ENCODE data around the gene MAML1.
"Not testable (repeated sequence)": the region's sequence is repeated elsewhere in the genome, so short reads cannot be mapped to it uniquely, and the experiment has no call there.

Gene MAML1

GRCh38 chr5:179732412-179732917 lies at the start of gene MAML1:
MAML1 (plus strand) TSS chr5:179732822; CDS start chr5:179733113, 291 bp downstream.
- DNase-seq (peak; percentile 100), ATAC-seq (replicated peaks) (peak; percentile 94 to 95)
- no peaks in the 10 kb centered on the region for H3K27me3 Mint-ChIP-seq
- peaks cover 20 to 47% of the 10 kb centered on the region in 2 donors for H3K4me1 Mint-ChIP-seq
- peak within 1 kb of the TSS; percentile 93 for H3K27ac Mint-ChIP-seq
- peaks cover 25 to 39% of the 10 kb centered on the region in 2 donors for H3K36me3 Mint-ChIP-seq
- H3K4me3 Mint-ChIP-seq, result peak within 1 kb of the TSS; percentile 87 to 92
- no peaks in the 10 kb centered on the region for H3K9me3 Mint-ChIP-seq

- H3K4me1 Mint-ChIP-seq; H3K9me3 Mint-ChIP-seq; H3K36me3 Mint-ChIP-seq; H3K27ac Mint-ChIP-seq; DNase-seq; H3K4me3 Mint-ChIP-seq; H3K27me3 Mint-ChIP-seq; ATAC-seq (replicated peaks): not testable (repeated sequence)
Observed at GRCh38 chr5:179689212-179689611, 43.4 kb upstream of the MAML1 start.

- Mint-ChIP-seq H3K9me3 (no peaks in the 10 kb centered on the region), H3K27ac (no peak overlapping the region), H3K27me3 (no peaks in the 10 kb centered on the region), H3K4me3 (no peak overlapping the region), H3K36me3 (peaks cover 0 to 4% of the 10 kb centered on the region in 2 donors), H3K4me1 (peaks cover 6 to 19% of the 10 kb centered on the region in 2 donors)
- DNase-seq (no peak), ATAC-seq (replicated peaks) (no peak)
Observed at GRCh38 chr5:179694561-179694960, 38.1 kb upstream of the MAML1 start.

- ATAC-seq (replicated peaks) (no peak), DNase-seq (no peak)
- Mint-ChIP-seq H3K9me3 (no peaks in the 10 kb centered on the region), H3K36me3 (peaks cover 2 to 13% of the 10 kb centered on the region in 2 donors), H3K27ac (no peak overlapping the region), H3K27me3 (no peaks in the 10 kb centered on the region), H3K4me3 (no peak overlapping the region), H3K4me1 (peaks cover 13 to 29% of the 10 kb centered on the region in 2 donors)
Observed at GRCh38 chr5:179696603-179697002, 36.0 kb upstream of the MAML1 start.

GRCh38 chr5:179697108-179697507 lies 35.5 kb upstream of the MAML1 start:
- DNase-seq (no peak), ATAC-seq (replicated peaks) (no peak)
- Mint-ChIP-seq H3K27ac (no peak overlapping the region), H3K9me3 (no peaks in the 10 kb centered on the region), H3K4me1 (peaks cover 13 to 33% of the 10 kb centered on the region in 2 donors), H3K36me3 (peaks cover 2 to 15% of the 10 kb centered on the region in 2 donors), H3K27me3 (no peaks in the 10 kb centered on the region), H3K4me3 (peak overlapping the region in 1 of 2 donors; percentile 97)

- DNase-seq; H3K9me3 Mint-ChIP-seq; ATAC-seq (replicated peaks); H3K27me3 Mint-ChIP-seq: not testable (repeated sequence)
- Mint-ChIP-seq H3K4me3 (peak overlapping the region; percentile 97 to 98), H3K36me3 (peaks cover 5 to 20% of the 10 kb centered on the region in 2 donors), H3K27ac (peak overlapping the region; percentile 100), H3K4me1 (peaks cover 16 to 37% of the 10 kb centered on the region in 2 donors)
Observed at GRCh38 chr5:179697543-179697942, 35.1 kb upstream of the MAML1 start.

- peaks cover 17 to 44% of the 10 kb centered on the region in 2 donors for H3K4me1 Mint-ChIP-seq
- H3K36me3 Mint-ChIP-seq, result peaks cover 12 to 25% of the 10 kb centered on the region in 2 donors
- peak overlapping the region; percentile 100 for H3K27ac Mint-ChIP-seq
- no peaks in the 10 kb centered on the region for H3K9me3 Mint-ChIP-seq
- ATAC-seq (replicated peaks) (peak; percentile 88 to 92), DNase-seq (peak; percentile 99)
- H3K4me3 Mint-ChIP-seq, result peak overlapping the region; percentile 97 to 98
- H3K27me3 Mint-ChIP-seq, result no peaks in the 10 kb centered on the region
Observed at GRCh38 chr5:179697993-179698934, 34.4 kb upstream of the MAML1 start.

- peaks cover 25 to 52% of the 10 kb centered on the region in 2 donors for H3K4me1 Mint-ChIP-seq
- H3K4me3 Mint-ChIP-seq, result peak within 1 kb of the TSS; percentile 97 to 98
- no peak for DNase-seq
- ATAC-seq (replicated peaks), result peak; percentile 6 to 12
- H3K9me3 Mint-ChIP-seq, result no peaks in the 10 kb centered on the region
- H3K36me3 Mint-ChIP-seq, result peaks cover 20 to 34% of the 10 kb centered on the region in 2 donors
- H3K27ac Mint-ChIP-seq, result peak within 1 kb of the TSS; percentile 100
- H3K27me3 Mint-ChIP-seq, result no peaks in the 10 kb centered on the region
Observed at GRCh38 chr5:179698935-179699615, 33.5 kb upstream of the MAML1 start, which contains the start of gene CANX. CANX (plus strand) TSS chr5:179698967; CDS start chr5:179705682, 6,715 bp downstream.

- peaks cover 20 to 31% of the 10 kb centered on the region in 2 donors for H3K36me3 Mint-ChIP-seq
- H3K27me3 Mint-ChIP-seq, result no peaks in the 10 kb centered on the region
- DNase-seq (peak; percentile 51), ATAC-seq (replicated peaks) (peak; percentile 23 to 41)
- H3K4me3 Mint-ChIP-seq, result peak overlapping the region; percentile 97 to 98
- H3K27ac Mint-ChIP-seq, result peak overlapping the region; percentile 100
- H3K4me1 Mint-ChIP-seq, result peaks cover 25 to 57% of the 10 kb centered on the region in 2 donors
- H3K9me3 Mint-ChIP-seq, result no peaks in the 10 kb centered on the region
Observed at GRCh38 chr5:179699616-179700237, 32.9 kb upstream of the MAML1 start.

GRCh38 chr5:179700401-179700918 lies 32.2 kb upstream of the MAML1 start:
- Mint-ChIP-seq H3K9me3 (no peaks in the 10 kb centered on the region), H3K36me3 (peaks cover 21 to 36% of the 10 kb centered on the region in 2 donors), H3K27me3 (no peaks in the 10 kb centered on the region), H3K4me3 (peak overlapping the region; percentile 97 to 98), H3K4me1 (peaks cover 25 to 57% of the 10 kb centered on the region in 2 donors), H3K27ac (no peak overlapping the region)
- DNase-seq, result no peak
- ATAC-seq (replicated peaks), result no peak

- H3K9me3 Mint-ChIP-seq, result no peaks in the 10 kb centered on the region
- peaks cover 0 to 2% of the 10 kb centered on the region in 2 donors for H3K4me1 Mint-ChIP-seq
- H3K36me3 Mint-ChIP-seq, result peaks cover 24 to 32% of the 10 kb centered on the region in 2 donors
- no peak overlapping the region for H3K4me3 Mint-ChIP-seq
- DNase-seq (no peak), ATAC-seq (replicated peaks) (no peak)
- no peak overlapping the region for H3K27ac Mint-ChIP-seq
- H3K27me3 Mint-ChIP-seq, result no peaks in the 10 kb centered on the region
Observed at GRCh38 chr5:179716286-179716685, 16.3 kb upstream of the MAML1 start.

GRCh38 chr5:179720222-179720621 lies 12.4 kb upstream of the MAML1 start:
- no peak overlapping the region for H3K4me3 Mint-ChIP-seq
- DNase-seq, result no peak
- H3K4me1 Mint-ChIP-seq, result peaks cover 2 to 5% of the 10 kb centered on the region in 2 donors
- no peak overlapping the region for H3K27ac Mint-ChIP-seq
- peaks cover 34 to 51% of the 10 kb centered on the region in 2 donors for H3K36me3 Mint-ChIP-seq
- no peaks in the 10 kb centered on the region for H3K9me3 Mint-ChIP-seq
- no peaks in the 10 kb centered on the region for H3K27me3 Mint-ChIP-seq
- ATAC-seq (replicated peaks), result no peak

- H3K36me3 Mint-ChIP-seq, result peaks cover 30 to 50% of the 10 kb centered on the region in 2 donors
- H3K4me3 Mint-ChIP-seq, result no peak overlapping the region
- H3K27ac Mint-ChIP-seq, result no peak overlapping the region
- DNase-seq (no peak), ATAC-seq (replicated peaks) (no peak)
- no peaks in the 10 kb centered on the region for H3K9me3 Mint-ChIP-seq
- H3K27me3 Mint-ChIP-seq, result no peaks in the 10 kb centered on the region
- H3K4me1 Mint-ChIP-seq, result peaks cover 0 to 5% of the 10 kb centered on the region in 2 donors
Observed at GRCh38 chr5:179724163-179724562, 8.5 kb upstream of the MAML1 start.

Data from stimulated activated naive B cell treated with anti-CD40 and anti-IgM and Interleukin-4, amounts not matched to agents 10 μg/mL and 1 μg/mL and 100 μg/mL, for 72 hours (primary cell).